ENCODE results near the gene TMEM178B.
"Not testable (repeated sequence)": the region's sequence is repeated elsewhere in the genome, so short reads cannot be mapped to it uniquely, and the experiment has no call there.

TMEM178B gene

DNA sequence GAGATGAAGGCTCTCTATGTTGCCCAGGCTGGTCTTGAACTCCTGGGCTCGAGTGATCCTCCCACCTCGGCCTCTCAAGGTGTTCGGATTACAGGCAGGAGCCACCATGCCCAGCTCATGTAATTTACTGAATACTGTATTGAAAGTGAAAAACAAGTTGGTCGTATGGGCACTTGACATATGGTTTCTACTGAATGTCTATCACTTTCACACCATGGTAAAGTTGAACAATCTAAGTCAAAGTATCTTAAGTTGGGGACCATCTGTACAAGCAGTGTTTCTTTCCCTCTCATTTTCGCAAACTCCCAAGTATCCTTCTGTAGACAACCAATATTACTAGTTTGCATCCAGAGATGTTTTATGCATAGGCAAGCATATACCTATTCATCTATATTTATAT lies 116.6 kb downstream of the TMEM178B start:
- DNase-seq: no peak

DNA sequence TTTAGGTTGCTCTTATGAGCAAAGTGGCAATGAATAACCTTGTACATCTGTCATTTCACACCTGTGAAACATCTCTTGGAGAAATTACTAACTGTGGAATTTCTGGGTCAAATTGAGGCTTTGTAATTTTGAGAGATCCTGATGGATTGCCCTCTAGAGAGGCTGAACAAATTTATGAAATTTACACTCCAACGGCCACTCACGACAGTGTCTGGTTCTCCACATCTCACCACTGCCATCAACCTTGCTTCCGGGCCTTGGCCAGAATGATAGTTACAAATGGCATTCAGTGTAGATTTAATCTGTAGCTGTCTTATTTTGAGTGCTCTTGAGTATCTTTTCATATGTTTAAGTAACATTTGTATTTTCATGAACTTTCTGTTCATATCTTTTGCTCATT lies 117.4 kb downstream of the TMEM178B start:
- DNase-seq: no peak

DNA sequence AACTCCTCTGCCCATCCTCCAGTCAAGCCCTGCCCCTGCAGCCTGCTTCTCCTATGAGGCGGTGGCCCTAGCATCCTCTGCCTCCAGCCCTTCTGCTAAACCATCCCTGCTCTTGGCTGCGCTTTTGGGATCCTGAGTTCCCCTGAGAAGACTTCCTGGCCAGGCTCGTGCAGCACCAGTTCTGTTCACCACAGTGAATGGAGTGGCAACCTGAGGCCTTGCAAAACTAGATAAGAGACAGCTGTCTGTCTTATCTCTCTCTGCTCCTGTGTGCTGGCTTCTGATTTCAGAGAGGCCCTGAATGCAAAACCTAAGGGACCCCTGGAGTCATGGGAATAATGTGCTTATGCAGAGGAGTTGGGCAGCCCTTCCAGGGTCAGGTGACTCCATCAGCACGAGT lies 119.2 kb downstream of the TMEM178B start:
- DNase-seq: no peak

DNA sequence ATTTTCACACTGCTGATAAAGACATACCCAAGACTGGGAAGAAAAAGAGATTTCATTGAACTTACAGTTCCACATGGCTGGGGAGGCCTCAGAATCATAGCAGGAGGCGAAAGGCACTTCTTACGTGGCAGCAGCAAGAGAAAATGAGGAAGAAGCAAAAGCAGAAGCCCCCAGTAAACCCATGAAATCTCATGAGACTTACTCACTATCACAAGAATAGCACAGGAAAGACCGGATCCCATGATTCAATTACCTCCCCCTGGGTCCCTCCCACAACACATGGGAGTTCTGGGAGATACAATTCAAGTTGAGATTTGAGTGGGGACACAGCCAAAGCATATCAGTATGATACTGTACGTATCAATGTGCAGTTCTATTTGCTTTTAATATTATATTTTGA lies 121.9 kb downstream of the TMEM178B start:
- DNase-seq: not testable (repeated sequence)

DNA sequence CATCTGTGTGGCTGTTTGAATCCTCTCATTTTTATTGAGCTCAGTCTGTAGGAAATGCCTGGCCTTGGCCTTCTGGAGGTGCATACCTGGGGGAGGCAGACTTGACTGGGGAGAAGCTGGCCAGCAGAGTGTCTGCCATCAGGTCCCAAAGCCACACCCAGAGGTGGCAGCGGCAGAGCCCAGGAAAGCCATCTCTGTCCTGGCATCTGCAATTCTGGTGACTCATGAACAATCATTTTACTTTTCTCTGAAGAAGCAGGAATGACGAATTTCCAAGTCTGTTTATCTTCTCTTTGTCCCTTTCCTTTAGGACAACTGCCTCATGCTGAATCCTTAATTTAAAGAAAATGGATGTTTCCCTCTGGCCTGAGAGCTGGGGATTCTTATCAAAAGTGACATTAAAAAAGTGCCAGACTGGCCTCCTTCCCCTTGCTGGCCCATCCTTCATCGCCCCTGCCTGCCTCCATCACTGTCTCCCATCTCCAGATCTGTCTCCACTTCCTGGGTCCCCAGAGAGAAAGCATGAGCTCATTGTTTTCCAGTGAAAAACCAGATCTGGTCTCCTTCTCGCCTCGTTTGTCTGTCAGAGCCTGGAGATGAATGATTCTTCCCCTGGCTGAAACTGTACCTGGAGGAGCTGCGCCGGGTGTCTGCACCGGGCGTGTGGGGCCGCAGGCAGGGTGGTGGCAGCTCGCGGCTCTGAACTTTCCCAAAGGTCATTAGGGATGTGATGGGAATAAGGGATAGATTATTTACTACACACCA lies 124.5 kb downstream of the TMEM178B start:
- no peak for DNase-seq

DNA sequence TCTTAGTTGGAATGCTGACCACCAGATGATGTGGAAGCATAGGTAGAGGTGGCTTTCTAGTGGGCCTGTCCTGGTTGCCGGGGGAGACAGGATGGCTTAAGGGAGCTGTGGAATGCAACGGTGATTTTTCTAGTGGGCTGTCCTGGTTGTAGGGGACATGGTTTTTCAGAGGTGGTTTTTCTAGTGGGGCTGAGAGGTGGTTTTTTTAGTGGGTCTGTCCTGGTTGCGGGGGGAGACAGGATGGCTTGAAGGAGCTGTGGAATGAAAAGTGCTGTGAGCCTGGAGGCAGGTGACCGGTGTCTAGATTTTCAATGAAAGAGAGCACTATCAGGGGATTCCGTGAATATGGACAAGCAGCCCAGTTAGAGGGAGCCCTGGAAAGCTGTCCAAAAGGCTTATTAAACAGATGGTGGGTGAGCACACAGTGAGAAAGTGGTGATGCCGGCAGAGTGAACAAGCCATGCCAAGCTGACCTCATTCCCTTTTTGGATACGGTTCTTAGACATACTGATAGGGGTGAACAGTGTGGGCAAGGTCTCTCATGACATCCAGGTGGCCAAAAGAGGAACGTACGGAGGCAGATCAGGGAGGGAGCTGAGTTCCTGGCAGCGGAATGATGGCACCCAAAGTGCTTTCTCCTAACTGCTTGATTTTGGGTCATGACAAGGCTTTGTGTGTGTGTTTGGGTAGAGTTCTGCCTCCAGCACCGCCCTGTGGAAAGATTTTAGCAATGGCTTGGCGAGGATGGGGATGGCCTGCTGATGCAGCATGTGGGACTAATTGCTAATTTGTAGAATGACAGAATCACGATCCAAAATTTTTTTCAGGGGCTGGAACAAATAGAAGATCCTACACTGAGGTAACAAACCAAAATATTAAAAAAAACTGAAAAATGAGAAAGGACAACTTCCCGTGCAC lies 126.6 kb downstream of the TMEM178B start:
- DNase-seq: no peak

DNA sequence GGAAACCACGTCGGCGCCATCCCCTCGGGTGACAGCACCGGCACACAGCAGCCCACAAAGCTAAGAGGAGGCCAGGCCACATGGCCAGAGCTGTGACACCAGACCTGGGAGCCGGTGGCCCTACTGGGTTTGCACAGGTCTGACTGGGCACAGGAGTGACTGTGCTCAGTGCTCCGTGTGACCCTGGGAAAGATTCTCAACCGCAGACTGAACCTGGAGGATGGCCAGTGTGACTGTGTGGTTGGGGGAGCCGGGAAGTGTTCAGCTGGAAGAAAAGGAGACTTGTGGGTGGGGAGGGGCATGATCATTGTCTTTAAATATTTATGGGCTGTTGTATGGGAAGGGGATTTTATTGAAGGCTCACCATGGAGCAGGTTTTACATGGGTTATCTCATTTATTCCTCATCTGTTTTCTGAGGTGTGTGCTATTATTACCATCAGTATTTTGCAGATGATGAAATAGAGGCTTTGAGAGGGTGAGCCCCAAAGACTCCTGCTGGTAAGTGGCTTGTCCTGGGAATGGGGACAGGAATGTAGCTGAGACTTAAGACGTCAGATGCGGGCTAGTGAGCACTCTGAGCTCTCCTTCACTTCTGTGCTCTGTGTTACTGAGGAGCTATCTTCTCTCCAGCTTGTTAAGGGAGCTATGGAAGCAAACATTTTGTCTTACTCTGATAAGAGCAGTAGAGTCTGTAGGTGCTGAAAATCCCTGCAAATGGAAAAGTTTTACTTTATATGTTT lies 127.5 kb downstream of the TMEM178B start:
- no peak for DNase-seq

DNA sequence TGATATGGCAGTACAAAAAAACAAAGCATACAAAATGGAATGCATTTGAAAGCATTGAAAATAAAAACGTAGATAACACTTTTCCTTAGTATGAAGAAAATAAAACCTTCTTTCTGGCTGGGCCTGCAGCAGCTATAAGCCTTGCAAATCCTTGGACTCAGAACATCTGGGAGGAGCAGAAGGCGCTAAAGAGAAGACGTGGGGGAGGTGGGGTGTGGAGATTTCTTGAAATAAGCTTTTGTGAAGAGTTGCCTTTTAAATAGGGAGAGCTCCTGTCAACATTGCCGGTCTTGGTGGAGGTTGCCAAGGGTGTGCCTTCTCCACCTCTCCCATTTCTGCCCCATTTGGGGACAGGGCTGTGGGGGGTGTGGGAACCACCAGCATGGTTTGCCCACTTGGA lies 128.7 kb downstream of the TMEM178B start:
- DNase-seq: no peak

DNA sequence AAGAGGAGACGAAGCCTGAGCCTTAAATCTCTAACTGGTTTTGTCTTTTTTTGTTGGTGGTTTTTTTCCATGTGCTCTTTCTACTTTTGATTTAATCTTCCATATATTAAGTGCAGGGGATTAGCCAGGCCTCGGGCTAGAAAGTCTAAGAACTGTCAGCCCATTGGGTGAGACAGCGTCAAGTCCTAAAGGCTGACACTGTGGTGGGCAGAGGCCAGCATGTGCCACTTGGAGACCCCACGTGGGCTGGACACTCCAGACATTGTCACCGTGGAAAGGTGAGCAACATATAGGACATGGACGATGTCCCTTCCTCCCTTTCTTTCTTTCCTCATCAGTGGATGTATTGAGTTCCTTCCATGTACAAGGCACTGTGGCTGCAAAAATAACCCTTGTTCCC lies 129.3 kb downstream of the TMEM178B start:
- DNase-seq: no peak

DNA sequence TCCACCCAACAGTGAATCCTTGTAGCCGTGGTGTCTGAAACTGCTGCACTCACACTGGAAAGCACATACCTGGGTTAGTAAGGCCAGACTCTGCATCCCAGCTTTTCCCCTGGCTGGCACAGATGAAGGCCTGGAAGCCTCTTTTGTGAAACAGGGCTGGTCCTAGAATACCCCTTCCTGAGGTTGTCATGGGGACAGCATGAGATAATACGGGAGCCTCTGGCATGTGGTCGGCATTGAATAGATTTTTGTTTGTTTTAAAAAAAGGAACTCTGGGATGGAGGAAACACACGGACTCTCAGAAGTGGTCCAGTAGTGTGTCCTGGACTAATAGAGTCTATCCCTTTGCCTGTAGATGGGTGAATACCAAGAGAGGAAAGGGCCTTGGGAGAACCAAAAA lies 129.7 kb downstream of the TMEM178B start:
- DNase-seq: no peak

DNA sequence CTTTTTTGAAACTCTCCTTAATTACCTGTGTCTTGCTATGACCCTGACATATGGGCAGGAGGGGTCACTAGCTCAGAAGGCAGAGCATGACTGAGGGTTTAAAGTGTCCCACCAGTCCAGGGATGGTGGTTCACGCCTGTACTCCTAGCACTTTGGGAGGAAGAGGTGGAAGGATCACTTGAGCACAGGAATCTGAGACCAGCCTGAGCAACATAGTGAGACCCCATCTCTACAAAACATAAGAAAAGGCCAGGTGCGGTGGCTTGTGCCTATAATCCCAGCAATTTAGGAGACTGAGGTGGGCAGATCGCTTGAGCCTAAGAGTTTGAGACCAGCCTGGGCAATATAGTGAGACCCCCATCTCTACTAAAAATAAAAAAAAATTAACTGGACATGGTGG lies 133.8 kb downstream of the TMEM178B start:
- DNase-seq: no peak

DNA sequence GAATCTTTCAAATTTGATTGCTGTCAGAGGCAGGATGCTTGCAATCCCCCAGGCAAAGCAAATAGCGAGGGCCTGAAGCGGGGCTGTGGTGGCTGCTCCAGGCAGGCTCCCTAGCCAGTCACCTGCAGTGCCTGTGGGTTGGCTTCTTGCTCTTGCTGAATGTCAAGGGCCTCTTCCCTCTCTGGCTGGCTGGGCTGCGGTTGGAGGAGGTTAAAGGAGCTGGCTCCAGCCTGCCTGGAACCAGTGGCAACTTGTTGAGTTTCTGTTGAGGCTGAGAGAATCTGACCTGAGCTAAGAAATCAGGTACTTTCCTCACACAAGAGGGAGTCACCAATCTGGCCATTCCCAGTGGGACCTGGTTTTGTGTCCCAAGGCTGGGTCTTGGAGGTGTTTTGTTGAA lies 134.7 kb downstream of the TMEM178B start:
- DNase-seq: no peak

DNA sequence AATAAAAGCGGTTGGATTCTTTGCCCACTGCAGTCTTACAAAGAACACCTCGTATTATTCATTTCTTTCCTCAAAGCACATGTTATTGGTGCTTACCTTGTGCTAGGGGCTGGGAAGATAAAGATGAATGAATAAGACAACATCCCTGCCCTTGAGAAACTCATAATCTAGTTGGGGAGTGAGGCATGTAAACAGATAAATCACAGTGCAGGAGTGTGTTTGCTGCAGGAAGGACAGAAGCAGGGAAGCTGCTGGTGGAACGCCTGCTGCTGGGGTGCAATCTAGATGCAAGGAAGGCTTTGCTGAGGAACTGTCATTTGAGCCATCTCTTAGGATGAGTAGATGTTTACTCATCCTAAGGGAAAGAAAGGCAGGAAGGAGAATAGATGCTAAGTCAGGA lies 135.6 kb downstream of the TMEM178B start:
- DNase-seq: no peak

DNA sequence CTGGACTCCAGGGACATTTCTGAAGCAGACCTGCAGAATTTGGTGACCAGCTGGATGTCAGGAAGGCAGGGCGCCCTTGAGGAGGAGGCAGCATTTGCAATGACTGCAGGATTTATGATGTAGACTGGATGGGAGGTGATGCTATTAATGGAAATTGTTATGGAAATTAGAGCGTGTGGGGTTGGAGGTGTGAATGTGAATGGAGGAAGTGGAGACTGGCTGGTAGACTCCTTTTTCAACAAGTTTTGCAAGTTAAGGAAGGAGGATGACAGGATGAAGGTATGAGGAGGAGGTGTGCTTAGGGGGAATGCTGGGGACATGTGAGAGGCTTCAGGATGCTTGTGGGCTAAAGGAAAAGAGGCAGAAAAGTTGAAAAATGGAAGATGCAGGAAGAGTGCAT lies 137.0 kb downstream of the TMEM178B start:
- no peak for DNase-seq

DNA sequence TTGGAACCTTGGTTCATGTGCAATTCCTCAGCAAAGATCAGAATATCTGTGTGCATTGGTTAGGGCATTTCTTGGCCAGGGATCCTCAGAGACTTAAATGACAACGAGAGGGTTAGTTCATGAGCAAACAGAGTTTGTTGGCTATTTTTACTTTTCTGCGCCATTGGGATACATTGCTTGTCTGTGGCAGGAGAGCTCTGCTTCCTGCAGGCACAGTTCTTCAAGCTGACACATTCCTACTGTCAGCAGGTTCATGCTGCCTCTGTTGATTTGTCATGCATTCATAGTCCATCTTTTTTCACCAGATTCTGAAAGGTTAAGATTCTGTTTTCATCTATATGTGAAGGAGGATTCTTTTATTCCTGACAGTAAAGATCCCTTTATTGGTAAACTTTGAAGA lies 139.4 kb downstream of the TMEM178B start:
- no peak for DNase-seq

DNA sequence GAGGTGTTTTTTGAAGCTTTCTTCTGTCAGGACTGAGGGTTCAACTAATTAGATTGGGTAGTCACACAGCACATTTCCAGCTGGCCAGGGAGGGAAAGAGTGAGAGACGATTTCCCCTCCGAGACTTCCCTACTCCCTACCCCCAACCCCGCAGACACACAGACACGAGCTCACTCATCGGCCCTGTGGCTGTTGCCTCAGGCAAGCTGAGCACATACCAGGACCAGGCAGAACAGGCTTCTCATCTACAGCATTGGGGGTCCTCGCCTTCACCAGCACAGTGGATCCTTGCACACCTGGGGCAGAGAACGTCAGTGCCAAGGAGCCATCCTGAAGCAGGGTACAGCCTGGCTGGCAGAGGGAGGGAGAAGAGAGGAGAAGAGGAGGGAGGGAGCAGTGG lies 144.1 kb downstream of the TMEM178B start:
- DNase-seq: no peak

DNA sequence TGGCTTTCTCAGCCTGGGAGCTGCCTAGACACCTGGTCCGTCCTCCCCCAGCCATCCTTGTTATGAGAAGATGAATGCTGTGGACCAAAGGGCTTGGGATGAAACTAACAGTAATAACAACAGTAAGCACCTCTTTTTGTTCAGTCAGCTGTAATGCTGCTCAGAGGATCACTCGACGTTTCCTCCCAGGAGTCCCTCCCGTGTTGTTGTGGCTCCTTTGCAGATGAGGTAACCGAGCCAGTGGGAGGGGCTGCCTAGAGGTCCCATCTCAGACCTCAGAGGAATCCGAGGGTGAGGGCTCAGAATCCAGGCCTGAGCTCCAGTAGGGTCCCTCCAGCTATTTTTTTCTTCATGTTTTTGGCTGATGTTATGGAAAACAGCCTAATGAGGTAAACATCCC lies 145.1 kb downstream of the TMEM178B start:
- no peak for DNase-seq

DNA sequence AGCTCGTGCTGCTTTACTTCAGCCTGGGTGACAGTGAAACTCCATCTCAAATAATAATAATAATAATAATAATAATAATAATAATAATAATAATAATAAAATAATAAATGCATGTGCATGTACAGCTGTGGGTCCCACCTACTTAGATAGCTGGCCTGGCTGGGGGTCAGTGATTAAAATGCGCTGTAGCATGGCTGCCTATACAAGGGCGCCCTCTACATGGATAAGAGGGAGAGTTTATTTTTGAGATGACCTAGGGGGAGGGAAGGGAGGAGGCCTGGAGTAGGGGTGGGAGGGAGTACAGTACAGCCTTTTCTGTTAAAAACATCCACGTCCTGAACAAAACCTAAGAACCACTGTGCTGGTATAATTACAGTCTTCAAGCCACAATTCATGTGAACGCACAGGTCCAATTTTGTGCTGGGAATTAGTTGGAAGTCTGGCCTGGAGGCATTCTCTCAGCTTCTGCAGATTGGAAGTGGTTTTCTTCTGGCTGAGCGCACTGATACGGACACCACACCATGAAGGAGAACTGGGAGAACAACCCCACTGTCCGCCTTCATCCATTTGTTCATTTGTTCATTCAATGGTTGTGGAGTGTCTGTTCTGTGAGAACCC lies 146.5 kb downstream of the TMEM178B start:
- DNase-seq: peak; percentile 4

DNA sequence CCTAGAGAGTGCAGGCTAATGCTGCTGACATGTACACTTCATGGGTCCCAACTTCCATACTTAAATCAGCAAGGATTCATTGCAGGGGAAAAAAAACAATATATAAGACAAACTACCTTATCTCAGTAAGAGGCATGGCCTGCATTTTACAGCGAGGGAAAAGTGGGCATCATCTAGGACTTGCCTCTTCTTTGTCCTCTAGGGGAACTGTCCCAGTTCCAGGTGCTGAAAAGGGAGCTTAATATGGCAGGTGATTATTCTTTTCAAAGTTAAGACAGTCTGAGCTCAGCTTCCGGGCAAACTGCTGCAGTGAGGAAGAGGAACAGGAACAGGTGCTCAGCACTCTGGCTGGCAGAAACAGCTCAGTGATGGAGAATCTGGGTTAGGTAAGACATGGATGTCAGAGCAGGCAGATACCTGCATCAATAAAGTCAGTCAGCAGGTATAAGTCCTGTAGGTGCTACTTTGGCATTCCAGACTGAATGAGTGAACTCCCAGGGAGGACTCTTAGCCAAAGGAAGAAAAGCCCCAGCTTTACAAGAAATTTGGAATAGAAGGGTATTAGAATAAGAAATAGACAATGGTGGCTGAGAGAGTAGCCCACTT lies 147.2 kb downstream of the TMEM178B start:
- no peak for DNase-seq

DNA sequence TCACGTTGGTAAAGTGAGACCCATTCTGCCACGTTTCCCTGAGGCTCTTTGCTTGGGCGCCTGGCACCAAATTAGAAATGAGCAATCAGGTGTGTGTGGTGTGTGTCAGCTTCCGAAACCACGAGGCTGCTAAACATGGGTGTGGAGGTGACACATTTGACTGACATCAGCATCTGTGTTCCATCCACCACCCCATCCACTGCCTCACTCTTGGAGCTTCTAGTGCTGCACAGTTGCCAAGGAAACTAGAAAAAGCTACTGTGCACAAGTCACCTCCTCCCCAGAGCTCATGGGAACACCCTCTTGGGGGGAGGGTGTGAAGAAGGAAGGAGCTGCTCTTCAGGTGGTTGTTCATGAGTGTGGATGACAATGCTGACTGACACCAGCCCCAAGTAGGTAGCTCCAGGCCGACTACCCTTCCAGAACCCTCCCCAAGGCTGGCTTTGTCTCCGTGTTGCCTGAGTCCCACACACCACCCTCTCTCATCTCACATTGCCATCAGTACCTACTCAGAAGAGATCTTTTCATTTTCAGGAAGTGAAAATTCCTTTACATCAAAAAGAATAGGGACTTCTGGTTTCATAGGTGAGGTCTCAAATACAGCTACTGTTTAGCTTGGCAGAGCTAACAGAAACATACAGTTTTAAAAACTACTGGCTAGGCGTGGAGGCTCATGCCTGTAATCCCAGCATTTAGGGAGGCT lies 152.2 kb downstream of the TMEM178B start:
- DNase-seq: no peak

DNA sequence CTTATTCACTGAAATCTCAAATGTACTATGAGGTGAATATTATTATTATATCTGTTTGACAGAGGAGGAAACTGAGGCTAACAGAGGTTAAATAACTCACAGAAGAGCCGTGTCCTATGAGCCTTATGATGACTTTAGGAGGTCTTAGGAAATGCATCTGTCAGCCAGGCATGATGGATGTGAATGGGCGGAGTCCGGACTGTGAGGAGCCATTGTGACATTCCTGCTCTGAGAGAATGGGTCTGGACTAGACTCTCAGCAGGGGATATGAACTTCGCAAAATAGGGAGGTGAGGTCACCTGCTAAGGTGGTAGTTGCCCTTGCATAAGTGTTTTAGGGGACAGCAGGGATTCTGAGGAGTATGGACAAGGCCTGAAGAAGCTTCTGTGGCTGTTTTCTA lies 153.6 kb downstream of the TMEM178B start:
- DNase-seq: no peak

DNA sequence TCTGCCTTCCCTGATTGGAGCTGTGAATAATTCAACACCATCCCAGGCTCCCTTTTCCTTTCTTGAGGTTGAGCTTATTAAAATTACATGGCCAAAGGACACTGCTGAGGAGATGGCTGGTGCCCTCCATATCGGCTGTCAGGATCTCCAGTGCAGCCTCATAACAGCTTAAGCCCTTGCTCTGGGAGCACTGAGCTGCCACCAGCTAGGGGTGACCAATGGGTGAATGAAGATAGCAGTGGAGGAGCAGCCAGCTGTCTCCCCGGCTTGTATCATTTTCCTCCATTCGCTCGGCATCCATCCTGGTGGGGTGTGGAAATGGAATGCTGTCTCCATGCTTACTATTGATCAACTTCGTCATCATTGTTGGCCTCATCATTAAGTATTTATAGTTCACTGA lies 154.6 kb downstream of the TMEM178B start:
- DNase-seq: no peak
